Stimulated activated CD8-positive, alpha-beta memory T cell treated with anti-CD3 and anti-CD28 coated beads, Interleukin-15, amount 100 ng/mL, for 48 hours (primary cell): ENCODE data around the gene WNT7A.

Source experiments
- DNase-seq, 2 donors: peaks; one replicate each; pipeline ENCODE4 v3.0.0-alpha.2; 2020; ENCODE audit warnings: low read depth in 2 of 2

The WNT7A gene

GRCh38 chr3:13884851-13885703 is 5.2 kb upstream of the WNT7A start:
- DNase-seq: no peak

GRCh38 chr3:13883681-13884080 is 3.8 kb upstream of the WNT7A start:
- no peak for DNase-seq

GRCh38 chr3:13882876-13883275 is 3.0 kb upstream of the WNT7A start:
- DNase-seq: no peak

GRCh38 chr3:13881536-13882410 is 1.9 kb upstream of the WNT7A start:
- DNase-seq: no peak

- DNase-seq: no peak
These were observed 913 bp upstream of the WNT7A start for GRCh38 chr3:13880811-13881156.

GRCh38 chr3:13879102-13879945 is 547 bp downstream of the WNT7A start:
- no peak for DNase-seq

- DNase-seq: no peak
These were observed 1.4 kb downstream of the WNT7A start for GRCh38 chr3:13878281-13879101.

- no peak for DNase-seq
These were observed 2.0 kb downstream of the WNT7A start for GRCh38 chr3:13877911-13878280.

GRCh38 chr3:13876451-13877100 is 3.3 kb downstream of the WNT7A start:
- DNase-seq: no peak

GRCh38 chr3:13874891-13875290 is 5.0 kb downstream of the WNT7A start:
- no peak for DNase-seq

- no peak for DNase-seq
These were observed 6.1 kb downstream of the WNT7A start for GRCh38 chr3:13873818-13874217.

- no peak for DNase-seq
These were observed 7.4 kb downstream of the WNT7A start for GRCh38 chr3:13872451-13872850.

- no peak for DNase-seq
These were observed 8.1 kb downstream of the WNT7A start for GRCh38 chr3:13871791-13872190.

- DNase-seq: no peak
These were observed 9.0 kb downstream of the WNT7A start for GRCh38 chr3:13870902-13871301.

- DNase-seq: no peak
These were observed 10.0 kb downstream of the WNT7A start for GRCh38 chr3:13869761-13870343.

- DNase-seq: no peak
These were observed 10.8 kb downstream of the WNT7A start for GRCh38 chr3:13868844-13869724.

- DNase-seq: no peak
These were observed 12.1 kb downstream of the WNT7A start for GRCh38 chr3:13867732-13868131.

GRCh38 chr3:13866041-13866965 is 13.6 kb downstream of the WNT7A start:
- DNase-seq: peak in 1 of 2 donors; percentile 25
